Suprapubic skin (tissue), 4 donors: ENCODE results near the gene HIVEP3. TPM values are rescaled to one million over a fixed set of nuclear protein-coding genes. Genes with fewer than 3 reads are reported as not detected.
A peak's percentile ranks its signal among the peaks of the same experiment; 100 is the strongest.

Experiments
- DNase-seq, 2 donors: peaks; one replicate each; pipeline ENCODE4 v3.0.0-alpha.2; 2019; ENCODE audit warnings: low spot score in 2 of 2
- H3K27ac ChIP-seq: fragments of 200-600 bp; sonication (generic); one replicate; pipeline ENCODE4 v1.5.1; 2019
- H3K27me3 ChIP-seq: fragments of 200-600 bp; sonication (generic); one replicate; pipeline ENCODE4 v1.5.1; 2019
- H3K36me3 ChIP-seq: fragments of 200-600 bp; sonication (generic); one replicate; pipeline ENCODE4 v1.5.1; 2019
- H3K4me1 ChIP-seq: fragments of 200-600 bp; sonication (generic); one replicate; pipeline ENCODE4 v1.5.1; 2019
- H3K4me3 ChIP-seq: fragments of 200-600 bp; sonication (generic); one replicate; pipeline ENCODE4 v1.5.1; 2019; ENCODE audit warnings: mild to moderate bottlenecking
- H3K9me3 ChIP-seq: fragments of 200-600 bp; sonication (generic); one replicate; pipeline ENCODE4 v1.5.1; 2019
- CTCF ChIP-seq, 2 donors: fragments of 200-600 bp in 1 of 2; fragments of 450-650 bp in 1 of 2; sonication (generic) in 1 of 2; IDR thresholded peaks; one replicate each; pipeline ENCODE4 v1.5.1; 2016 to 2019; ENCODE audit warnings: antibody characterized with exemption in 2 of 2, mild to moderate bottlenecking in 1 of 2, moderate library complexity in 1 of 2
- EP300 ChIP-seq: sonication (generic); formaldehyde crosslinking; IDR thresholded peaks from one replicate; pipeline ENCODE4 v1.6.1; 2017; ENCODE audit warnings: antibody characterized with exemption
- POLR2A ChIP-seq, 2 donors: fragments of 450-650 bp; IDR thresholded peaks; one replicate each; pipeline ENCODE4 v1.6.1; 2017; ENCODE audit warnings: antibody characterized with exemption in 2 of 2, mild to moderate bottlenecking in 2 of 2, moderate library complexity in 2 of 2
- POLR2AphosphoS5 ChIP-seq, 3 donors: sonication (generic); formaldehyde crosslinking; IDR thresholded peaks; one replicate each; pipeline ENCODE4 v1.6.1; 2017; ENCODE audit warnings: antibody characterized with exemption in 3 of 3
- WGBS: methylation state at CpG from one replicate; pipeline ENCODE4 v1.1.5; 2018; 5-methylcytosine and 5-hydroxymethylcytosine counted together
- total RNA-seq, 4 donors: library from RNA; depleted of rRNA; stranded (reverse); fragments of >200 nt; gene quantifications; one replicate each; pipeline ENCODE4 v1.1.0, GENCODE V29; 2016

The HIVEP3 gene
- total RNA-seq, 4 donors from 2014 or later = 11.3 to 23.9 (median 18.3) TPM

GRCh38 chr1:41816061-41816460 lies 102.7 kb downstream of the HIVEP3 start:
- no peak overlapping the region for H3K27ac ChIP-seq
- DNase-seq = no peak
- WGBS = 63% methylated on average over 3 of the region's 3 CpGs
- TF ChIP-seq POLR2AphosphoS5 (IDR thresholded peaks at IDR 0.05) (no peak), CTCF (IDR thresholded peaks at IDR 0.05) (no peak), EP300 (no peak), POLR2A (IDR thresholded peaks at IDR 0.05) (no peak)
- H3K27me3 ChIP-seq = no peaks in the 10 kb centered on the region
- peaks cover 15% of the 10 kb centered on the region for H3K4me1 ChIP-seq
- H3K4me3 ChIP-seq = no peak overlapping the region
- H3K36me3 ChIP-seq = no peaks in the 10 kb centered on the region
- no peaks in the 10 kb centered on the region for H3K9me3 ChIP-seq

- Histone ChIP-seq H3K9me3 (no peaks in the 10 kb centered on the region), H3K27me3 (no peaks in the 10 kb centered on the region), H3K27ac (peak overlapping the region; percentile 43), H3K4me1 (peaks cover 15% of the 10 kb centered on the region), H3K36me3 (no peaks in the 10 kb centered on the region), H3K4me3 (no peak overlapping the region)
- no peak for DNase-seq
- WGBS = 82% methylated on average over 9 of the region's 9 CpGs
- TF ChIP-seq EP300 (no peak), CTCF (IDR thresholded peaks at IDR 0.05) (no peak), POLR2A (IDR thresholded peaks at IDR 0.05) (no peak), POLR2AphosphoS5 (IDR thresholded peaks at IDR 0.05) (no peak)
Measured at GRCh38 chr1:41813755-41814745, 104.7 kb downstream of the HIVEP3 start.

DNA sequence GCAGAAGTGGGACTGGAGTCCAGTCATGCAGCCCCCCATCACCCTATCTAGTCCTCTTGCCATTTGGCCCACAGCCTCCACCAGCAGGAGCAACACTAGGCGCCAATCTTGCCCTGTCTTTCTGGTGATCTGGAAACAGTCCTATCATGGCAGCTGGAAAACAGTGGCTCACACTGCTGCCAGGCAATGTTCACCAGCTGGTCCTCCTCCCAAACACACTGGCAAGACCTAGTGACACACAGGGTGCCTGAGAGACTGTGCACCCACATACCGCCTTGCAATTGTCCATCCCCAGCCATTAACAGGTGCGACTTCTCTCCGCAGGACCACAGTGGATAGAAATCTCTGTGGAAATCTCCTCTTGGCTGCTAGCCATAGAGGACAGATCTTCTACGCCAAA lies 105.5 kb downstream of the HIVEP3 start:
- WGBS = 100% methylated on average over 3 of the region's 5 CpGs
- peak overlapping the region; percentile 43 for H3K27ac ChIP-seq
- TF ChIP-seq POLR2AphosphoS5 (IDR thresholded peaks at IDR 0.05) (no peak), POLR2A (IDR thresholded peaks at IDR 0.05) (no peak), CTCF (IDR thresholded peaks at IDR 0.05) (no peak), EP300 (no peak)
- H3K27me3 ChIP-seq = no peaks in the 10 kb centered on the region
- no peak overlapping the region for H3K4me3 ChIP-seq
- H3K36me3 ChIP-seq = no peaks in the 10 kb centered on the region
- peaks cover 15% of the 10 kb centered on the region for H3K4me1 ChIP-seq
- DNase-seq = no peak
- H3K9me3 ChIP-seq = no peaks in the 10 kb centered on the region

- H3K9me3 ChIP-seq = no peaks in the 10 kb centered on the region
- no peaks in the 10 kb centered on the region for H3K36me3 ChIP-seq
- no peak overlapping the region for H3K4me3 ChIP-seq
- WGBS = 46% methylated on average over 2 of the region's 2 CpGs
- H3K27me3 ChIP-seq = no peaks in the 10 kb centered on the region
- no peak for TF ChIP-seq POLR2AphosphoS5 (IDR thresholded peaks at IDR 0.05)
- TF ChIP-seq CTCF (IDR thresholded peaks at IDR 0.05) = no peak
- no peak for TF ChIP-seq EP300
- TF ChIP-seq POLR2A (IDR thresholded peaks at IDR 0.05) = no peak
- peaks cover 15% of the 10 kb centered on the region for H3K4me1 ChIP-seq
- DNase-seq = peak in 1 of 2 donors; percentile 77
- H3K27ac ChIP-seq = no peak overlapping the region
Measured at GRCh38 chr1:41812453-41812852, 106.3 kb downstream of the HIVEP3 start.

DNA sequence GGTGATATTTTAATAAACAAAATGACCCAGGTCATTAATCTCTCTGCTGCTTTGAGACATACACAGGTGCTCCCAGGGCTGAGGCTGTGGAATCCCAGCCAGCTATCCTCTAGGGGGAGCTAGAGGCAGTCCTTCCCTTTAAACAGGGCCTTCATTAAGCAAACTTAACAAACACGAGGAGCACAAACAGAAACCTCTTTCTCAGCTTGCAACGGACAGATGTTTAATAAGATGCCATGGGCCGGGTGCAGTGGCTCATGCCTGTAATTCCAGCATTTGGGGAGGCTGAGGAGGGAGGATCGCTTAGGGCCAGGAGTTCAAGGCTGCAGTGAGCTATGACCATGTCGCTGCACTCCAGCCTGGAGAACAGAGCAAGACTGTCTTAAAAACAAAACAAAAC lies 106.7 kb downstream of the HIVEP3 start:
- no peak overlapping the region for H3K27ac ChIP-seq
- no peak overlapping the region for H3K4me3 ChIP-seq
- no peaks in the 10 kb centered on the region for H3K36me3 ChIP-seq
- no peak for TF ChIP-seq EP300
- peak in 1 of 2 donors; percentile 63 for TF ChIP-seq CTCF (IDR thresholded peaks at IDR 0.05)
- peaks cover 15% of the 10 kb centered on the region for H3K4me1 ChIP-seq
- no peak for DNase-seq
- H3K27me3 ChIP-seq = no peaks in the 10 kb centered on the region
- WGBS = 56% methylated on average over 5 of the region's 5 CpGs
- no peaks in the 10 kb centered on the region for H3K9me3 ChIP-seq
